SK-N-DZ (cell line): ENCODE results near the gene NCOA1. TPM values are rescaled to one million over a fixed set of nuclear protein-coding genes. Genes with fewer than 3 reads are reported as not detected.
"Not testable (repeated sequence)": the region's sequence is repeated elsewhere in the genome, so short reads cannot be mapped to it uniquely, and the experiment has no call there.

Source experiments
- DNase-seq: peaks from one replicate; pipeline ENCODE4 v3.0.0-alpha.2; 2015; ENCODE audit warnings: low spot score
- polyA plus RNA-seq, 2 experiments: library from polyadenylated mRNA; depleted of rRNA; stranded (reverse); fragments of >200 nt; gene quantifications; 2 replicates each; pipeline ENCODE4 v1.2.3, GENCODE V29; 2014

NCOA1 gene
- 3.2 and 3.5 TPM in 2 replicates for polyA plus RNA-seq (2014; cell fraction: cytosol; rRNA removed)
- polyA plus RNA-seq (2014; cell fraction: nucleus; rRNA removed) = 2.8 and 6.8 TPM in 2 replicates

DNA sequence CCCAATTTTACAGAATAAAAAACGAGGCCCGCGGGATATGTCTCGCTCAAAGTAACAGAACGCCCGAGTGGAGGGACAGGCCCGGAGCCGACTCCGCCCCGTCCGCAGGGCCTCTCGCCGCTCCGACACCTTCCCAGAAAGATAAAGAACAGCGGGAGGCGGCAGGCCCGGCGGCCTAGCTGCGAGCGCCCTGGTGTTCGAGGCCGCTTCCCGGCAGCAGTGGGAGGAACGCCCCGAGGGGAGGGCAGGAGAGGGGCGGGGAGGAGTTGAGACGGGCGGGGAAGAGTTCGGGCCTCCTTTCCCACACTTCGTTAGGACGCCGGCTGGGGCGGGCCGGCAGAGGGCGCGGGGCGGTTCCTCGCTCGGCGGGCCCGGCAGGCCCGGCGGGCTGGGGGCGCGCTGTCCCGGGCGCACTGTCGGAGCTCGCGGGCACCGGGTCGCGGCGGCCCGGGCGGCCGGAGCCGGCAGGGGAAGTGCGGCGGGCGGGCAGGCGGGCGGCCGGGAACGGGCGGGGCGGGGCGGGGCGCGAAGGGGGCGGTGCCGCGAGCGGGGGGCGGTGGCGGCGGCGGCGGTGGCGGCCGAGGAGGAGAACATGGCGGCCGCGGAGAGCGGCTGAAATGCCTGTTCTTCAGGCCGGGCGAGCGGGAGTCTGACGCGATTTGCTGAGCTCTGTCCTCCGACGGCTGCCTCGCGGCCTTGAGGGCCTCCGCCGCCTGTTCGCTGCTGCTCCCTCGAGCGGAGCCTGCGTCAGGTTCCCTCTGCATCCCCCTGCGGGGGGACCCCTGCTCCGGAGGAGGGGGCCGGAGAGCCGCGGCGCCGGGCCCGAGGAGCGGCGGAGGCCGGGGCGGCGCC, at the start of gene NCOA1:
TSS of gene NCOA1 (plus strand) at position 565 of the 852 bp plus-strand sequence. CDS start 167,424 bp downstream, outside the sequence.
- peak; percentile 67 for DNase-seq

DNA sequence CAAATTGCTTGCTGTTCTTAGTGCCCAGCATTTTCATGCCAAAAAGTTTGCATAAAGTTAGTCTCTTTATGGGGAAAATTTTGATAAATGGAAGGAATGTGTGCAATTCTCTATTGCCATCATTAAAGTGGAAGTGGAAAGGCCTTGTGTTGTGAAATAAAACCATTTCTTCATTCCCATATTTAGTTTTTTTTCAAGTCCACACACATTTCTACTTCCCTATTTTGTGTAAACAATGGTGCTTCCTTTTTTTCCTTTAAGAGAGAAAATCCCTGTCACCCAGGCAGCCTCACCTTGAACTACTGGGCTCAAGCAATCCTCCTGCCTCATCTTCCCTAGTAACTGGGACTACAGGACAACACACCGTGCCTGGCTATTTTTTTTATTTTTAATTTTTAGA, 42.3 kb upstream of the NCOA1 start:
- DNase-seq = no peak

DNA sequence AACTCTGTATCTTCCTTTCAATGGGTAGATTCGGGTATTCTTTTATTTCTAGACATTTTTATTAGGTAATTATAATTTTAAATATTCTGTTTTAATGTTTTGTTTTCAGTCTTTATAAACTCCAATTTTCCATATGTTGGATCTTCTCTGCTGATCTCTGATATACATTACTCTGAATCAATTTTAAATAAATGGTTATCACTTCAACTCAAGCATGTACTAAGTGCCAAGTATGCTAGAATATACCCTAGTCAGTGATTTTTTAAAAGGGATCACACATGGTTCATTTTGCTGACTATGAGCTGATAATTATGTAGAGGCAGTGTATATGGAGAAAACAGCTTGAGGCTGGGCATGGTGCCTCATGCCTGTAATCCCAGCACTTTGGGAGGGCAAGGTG, 41.7 kb upstream of the NCOA1 start:
- DNase-seq = no peak

DNA sequence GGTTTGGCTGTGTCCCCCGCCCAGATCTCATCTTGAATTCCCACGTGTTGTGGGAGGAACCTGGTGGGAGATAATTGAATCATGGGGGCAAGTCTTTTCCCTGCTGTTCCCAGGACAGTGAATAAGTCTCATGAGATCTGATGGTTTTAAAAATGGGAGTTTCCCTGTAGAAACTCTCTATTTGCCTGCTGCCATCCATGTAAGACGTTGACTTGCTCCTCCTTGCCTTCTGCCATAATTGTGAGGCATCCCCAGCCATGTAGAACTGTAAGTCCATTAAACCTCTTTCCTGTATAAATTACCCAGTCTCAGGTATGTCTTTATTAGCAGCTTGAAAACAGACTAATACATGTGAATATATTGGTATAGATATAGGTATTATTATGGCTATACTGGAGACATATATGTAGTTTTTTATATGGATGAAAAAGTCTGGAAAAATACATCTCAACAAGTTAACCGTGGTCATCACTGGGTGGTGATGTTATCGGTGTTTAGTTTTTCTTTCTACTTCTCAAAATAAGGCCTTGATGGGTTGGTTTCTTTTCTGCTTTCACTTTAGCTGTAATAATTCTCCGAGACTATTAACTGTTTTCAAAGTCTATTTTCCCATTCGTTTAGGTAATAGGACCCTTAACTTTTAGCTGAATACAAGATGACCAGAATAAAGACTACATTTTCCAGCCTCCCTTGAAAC, 39.1 kb upstream of the NCOA1 start:
- no peak for DNase-seq

DNA sequence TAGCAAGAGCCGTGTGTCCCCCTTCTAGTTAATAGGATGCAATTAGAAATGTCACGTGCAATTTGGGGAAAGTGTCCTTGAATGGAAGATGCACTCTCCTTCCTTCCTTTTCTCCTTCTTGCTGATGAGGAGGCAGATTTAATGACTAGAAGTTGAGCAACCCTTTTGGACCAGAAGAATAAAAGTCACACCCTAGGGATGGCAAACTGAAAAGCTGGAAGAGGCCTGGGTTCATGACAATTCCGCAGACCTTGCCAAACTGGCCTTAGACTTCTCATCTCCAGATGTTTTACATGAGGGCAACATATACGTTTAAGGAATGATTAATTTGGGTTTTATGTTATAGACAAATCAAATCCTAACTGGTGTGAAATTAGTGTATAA, 38.6 kb upstream of the NCOA1 start:
- DNase-seq = no peak

DNA sequence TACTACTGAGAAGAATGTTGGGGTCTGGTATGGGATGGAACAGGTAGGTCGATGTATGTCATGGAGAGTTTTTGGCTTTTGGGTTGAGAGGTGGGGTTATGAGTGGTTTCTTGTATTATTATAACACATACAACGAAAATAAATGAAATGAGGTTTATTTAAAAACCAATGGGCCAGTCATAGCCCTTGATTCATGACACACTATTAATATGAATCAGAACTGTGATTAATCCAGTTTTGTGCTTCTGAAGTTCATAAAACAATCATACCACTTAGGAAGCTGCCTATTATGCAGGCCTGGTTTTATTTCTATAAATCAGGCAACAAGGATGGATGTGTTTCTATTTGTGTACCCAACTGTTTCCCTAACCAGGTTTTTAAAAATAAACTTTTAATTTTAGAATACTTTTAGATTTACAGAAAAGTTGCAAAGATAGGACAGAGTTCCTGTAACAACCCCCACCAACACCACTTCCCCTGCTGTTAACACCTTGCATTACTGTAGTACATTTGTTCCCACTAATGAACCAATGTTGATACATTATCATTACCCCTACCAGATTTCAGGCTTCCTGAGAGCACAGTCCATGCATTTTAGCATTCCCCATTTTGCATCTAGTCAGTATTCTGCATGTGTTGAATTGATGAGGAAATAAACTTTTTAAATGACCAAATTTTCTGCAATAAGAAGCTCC, 37.5 kb upstream of the NCOA1 start:
- DNase-seq = no peak

DNA sequence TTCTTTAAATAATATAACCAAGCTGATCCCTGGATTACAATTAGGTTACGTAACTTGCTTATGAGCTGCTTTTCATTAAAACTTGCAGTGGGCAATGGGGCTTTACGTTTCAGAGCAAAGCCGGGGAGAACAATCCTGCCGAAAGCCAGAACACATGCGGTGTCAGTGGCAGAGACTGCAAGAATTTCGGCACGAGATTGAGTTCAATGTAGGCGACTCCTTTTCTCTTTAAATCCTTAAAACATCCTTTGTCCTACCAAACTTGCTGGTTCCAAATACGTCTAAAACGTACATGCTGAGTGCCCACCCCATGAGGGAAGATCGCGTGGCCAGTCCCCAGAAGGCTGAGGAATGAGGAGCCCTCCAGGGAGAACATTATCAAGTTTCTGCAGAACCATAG, 36.8 kb upstream of the NCOA1 start:
- no peak for DNase-seq

DNA sequence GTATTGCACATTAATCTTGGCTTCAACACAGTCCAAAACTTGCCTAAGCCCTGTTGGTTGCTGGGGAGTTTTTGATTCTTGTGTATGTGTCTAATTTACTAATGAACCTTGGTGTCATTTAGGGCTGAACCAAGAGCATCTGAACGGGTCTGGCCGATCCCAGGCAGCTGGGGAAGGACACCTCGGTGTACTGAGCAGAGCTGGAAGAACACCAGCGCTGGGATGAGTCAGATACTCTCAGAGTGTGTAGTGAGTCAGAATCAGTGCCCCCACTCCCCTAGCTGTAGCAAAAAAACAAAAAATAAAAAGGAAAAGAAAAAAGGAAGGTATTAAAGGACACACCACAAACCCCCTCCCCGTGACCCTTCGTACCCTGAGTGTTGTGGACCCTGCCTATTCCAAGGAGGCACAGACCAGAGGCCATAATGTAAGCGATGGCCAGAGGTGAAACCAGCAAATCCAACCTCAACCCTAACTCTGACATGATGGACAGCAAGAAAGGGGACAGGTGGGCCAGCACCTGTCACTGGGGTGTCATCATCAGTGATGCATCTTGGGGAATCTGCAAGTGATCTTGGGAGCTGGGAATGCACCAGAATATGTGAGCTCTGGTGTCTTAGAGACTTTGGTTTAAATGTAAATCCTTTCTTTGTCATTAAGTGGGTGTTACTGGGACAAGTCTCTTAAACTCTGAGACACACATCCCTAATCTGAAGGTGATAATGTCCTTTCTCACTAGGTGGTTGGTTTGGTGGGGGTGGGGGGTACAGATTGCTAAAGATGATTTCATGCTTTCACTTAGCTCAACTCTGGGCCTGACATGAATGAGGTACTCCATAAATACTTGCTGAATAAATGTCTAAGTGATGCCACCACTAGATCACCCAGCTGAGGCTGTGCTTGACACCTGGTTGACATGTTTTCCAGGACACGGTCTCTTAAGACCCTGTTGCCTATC, 34.2 kb upstream of the NCOA1 start:
- no peak for DNase-seq

DNA sequence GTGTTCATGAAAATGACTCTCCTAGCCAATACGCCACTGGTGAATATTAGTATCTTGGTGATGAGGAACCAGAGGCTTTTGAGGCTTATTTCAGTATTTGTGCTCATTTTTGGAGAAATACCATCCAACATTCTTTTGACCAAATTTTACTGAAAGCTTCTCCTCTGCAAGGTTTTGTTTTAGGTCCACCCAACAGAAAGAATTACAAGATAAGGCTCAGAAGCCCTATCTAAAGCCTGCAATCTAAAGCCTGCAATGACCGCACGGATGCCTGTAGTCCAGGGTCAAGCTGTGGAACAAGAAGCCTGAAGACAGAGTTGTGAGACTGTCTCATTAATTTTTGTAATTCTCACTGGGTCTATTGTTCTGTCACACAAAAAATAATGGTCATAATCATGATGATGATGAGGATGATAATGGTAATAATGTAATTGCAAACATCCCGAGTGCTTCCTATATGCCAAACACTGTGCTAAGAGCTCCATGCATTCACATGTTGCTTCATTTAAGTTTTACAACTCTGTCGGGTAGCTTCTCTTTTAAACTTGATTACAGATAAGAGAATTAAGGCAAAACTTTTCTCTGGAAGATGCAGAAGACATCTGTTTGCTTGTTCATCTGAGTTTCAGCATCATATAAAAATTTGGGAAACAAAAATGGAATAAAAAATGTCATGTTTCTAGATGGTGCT, 33.2 kb upstream of the NCOA1 start:
- no peak for DNase-seq

DNA sequence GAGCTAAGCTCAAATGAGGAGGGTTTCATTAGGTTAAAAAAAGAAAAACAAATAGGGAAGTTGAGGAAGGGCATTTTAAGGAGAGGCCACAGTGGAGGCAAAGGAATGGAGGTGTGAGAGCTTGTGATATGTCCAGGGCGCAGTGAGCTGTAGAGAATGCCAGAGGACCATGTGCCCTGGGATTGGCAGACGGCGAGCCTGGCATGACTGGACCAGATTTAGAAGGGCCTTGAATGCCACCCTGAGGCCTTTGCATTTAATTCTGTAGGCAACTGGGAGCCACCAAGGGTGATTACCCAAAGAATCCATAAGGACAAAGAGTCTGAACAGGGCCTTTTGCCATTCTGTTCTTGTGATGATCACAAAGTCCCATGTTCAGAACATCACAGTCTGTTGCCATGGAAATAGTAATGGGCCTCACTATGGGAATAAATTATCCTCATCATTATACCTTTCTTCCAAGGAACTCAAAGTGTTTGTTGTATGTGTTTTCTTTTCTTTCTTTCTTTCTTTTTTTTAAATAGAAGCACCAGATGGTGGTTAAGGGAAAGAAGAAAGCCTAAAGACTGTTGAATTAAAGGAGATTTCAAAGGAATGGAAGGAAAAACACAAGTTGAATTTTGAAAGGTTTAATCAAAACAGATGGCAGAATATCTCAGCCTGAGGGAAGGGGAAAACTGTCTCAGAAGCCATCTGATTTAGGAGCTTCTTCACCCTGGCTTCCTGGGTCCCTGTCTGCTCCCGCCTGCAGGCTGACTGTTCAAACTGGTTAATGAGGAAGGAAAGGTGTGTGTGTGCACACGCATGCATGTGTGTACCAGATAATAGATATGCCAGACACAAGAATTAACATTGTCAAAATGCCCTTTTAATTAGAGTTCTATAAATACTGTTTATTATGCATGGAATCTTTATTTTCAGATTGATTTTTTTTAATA, 31.6 kb upstream of the NCOA1 start:
- DNase-seq = no peak

DNA sequence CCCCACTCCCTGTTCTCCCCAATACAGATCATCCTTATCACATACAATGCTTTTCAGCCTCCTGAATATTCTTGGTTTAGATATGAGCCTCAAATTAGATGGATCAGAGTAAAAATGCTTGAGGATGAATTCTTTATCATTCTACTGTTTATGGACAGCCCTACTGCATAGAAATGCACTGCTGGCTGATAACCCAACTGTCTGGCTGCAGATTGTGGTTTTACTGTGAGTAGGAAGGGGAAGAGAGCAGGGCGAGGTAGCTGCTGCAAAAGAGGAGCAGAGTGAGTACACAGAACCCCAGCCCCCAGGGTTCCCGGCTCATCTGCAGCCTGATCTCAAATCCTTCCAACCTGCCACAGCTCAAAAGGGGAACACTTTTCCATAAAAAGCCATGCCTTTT, 29.4 kb upstream of the NCOA1 start:
- DNase-seq = no peak

DNA sequence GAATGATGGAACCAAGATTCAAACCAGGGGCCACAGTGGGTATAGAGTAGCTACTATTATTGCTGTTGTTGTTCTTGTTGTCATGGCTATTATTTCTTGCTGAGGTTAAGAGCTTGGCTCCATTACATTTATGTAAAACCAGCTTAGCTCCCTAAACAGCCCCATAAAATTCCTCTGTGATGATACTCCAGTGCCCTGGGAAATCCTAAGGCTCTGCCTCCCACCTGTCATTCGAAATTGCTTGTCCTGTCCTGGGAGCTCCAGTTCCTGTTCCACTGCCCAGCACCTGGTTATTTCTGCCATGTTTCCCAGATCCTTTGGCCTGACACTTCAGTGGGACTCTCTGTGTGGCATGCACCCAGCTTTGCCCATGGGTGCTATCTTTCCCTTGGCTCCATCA, 27.8 kb upstream of the NCOA1 start:
- no peak for DNase-seq

DNA sequence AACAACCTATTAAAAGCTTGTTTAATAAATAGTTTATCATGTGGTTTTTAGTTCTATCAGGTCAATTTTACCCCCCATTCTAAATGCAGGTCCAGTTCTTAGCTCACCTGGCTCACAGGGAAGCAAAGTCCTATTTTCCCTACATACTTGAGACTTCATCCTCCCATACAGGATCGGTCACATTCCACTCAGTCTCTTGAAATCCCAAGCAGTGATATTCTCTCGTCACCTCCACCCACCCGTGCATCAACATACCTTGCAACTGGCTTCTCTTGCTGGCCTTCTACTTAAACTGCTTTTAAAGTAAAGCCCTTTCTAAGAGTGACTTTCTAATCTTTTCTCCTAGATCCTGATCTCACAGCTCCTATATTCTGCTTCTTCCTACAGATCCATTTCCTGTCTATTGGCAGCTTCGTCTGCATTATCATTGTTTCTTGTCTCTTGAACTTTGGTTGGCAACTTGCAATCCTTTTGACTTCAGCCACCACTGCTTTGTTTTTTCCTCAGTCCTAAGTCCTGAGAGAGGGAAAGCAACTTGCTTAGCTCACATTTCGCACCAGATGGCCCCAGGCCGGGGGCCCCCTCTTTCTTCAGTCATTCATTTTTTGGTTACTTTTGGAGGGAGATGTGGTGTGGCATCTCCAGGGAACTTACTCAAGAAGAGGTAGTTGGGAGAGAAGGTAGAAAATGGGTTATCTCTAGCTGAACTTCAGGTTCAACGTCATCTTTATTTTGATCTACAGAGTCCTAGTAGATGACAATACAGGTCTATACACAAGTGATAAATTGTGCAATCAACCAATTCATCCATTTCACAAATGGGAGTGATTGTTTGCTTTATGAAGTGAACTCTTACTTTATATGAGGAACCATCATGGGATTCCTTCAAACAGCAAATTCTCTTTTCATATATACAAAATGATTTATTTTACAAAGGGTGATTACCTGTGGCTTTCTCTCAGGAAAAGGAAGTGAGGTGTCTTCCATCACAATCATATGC, 23.9 kb upstream of the NCOA1 start:
- no peak for DNase-seq

DNA sequence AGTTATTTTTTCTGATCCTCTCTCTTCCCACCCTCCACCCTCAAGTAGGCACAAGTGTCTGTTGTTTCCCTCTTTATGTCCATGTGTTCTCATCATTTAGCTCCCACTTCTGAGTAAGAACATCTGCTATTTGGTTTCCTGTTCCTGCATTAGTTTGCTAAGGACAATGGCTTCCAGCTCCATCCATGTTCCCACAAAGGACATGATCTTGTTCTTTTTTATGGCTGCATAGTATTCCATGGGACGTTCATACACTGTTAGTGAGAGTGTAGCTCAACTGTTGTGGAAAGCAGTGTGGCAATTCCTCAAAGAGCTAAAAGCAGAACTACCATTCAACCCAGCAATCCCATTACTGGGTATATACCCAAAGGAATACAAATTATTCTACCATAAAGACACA, 22.6 kb upstream of the NCOA1 start:
- not testable (repeated sequence) for DNase-seq

DNA sequence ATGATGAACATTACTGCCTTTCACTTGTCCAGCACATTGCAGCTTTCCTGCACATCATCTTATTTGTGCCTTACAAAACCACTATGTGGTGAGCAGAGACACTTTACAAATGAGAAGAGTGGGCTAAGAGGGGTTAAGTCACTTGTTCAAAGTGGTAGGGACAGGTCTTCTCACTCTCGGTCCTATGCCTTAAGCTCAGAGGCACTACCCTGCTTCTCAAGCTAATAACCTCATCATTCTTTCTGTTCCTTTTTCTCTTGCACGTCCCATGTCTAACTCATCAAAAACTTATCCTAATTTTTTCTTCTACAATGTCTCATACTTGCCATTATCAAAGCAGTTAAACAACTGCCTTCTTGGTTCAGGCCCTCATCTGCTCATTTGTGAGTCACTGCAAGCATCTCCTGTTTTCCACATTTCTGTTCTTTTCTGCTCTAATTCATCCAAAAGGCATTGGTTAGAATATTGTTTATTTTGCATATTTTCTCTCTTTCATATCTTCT, 21.9 kb upstream of the NCOA1 start:
- DNase-seq = no peak

DNA sequence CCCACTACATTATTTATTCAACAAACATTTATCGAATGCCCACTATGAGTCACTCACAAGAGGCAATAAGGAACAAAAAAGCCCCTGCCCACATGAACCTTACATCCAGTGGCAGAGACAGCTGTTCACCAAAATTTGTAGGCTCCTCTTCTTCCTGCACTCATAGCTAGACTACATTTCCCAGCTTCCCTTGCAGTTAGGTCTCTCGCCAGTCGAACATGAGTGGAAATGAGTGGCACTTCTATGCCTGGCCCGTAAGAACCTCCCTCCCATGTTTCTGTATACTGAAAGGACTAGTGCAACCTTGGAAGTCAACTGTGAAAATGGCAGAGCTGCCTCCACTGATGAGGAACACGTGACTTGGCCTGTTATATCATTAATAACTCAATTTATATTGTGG, 19.4 kb upstream of the NCOA1 start:
- DNase-seq = no peak

DNA sequence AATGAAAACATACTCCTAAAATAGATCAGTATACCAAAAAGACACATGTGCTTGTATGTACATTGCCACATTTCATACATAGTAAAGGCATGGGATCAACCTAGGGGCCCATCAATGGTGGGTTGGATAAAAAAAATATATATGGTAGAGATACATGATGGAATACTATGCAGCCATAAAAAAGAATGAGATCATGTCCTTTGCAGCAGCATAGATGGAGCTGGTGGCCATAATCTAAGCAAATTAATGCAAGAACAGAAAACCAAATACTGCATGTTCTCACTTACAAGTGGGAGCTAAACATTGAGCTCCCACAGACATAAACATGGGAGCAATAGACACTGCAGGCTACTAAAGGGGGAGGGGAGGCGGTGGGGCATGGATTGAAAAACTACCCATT, 18.6 kb upstream of the NCOA1 start:
- DNase-seq = no peak

DNA sequence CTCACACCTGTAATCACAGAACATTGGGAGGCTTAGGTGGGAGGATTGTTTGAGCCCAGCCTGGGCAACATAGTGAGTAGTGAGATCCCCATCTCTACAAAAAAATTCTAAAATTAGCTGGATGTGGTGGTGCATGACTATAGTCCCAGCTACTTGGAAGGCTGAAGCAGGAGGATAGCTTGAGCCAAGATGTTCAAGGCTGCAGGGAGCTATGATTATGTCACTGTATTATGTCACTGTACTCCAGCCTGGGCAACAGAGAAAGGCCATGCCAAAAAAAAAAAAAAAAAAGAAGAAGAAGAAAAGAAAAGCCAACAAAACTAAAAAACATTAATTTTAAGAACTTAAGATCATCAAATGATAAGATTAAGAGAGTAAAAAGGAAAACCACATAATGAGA, 17.4 kb upstream of the NCOA1 start:
- DNase-seq = no peak
